H1 (cell line): ENCODE results near the gene HS2ST1. TPM values are rescaled to one million over a fixed set of nuclear protein-coding genes. Genes with fewer than 3 reads are reported as not detected.

Source experiments
- CTCF ChIA-PET: fragments of 300-600 bp; sonication (Branson Sonifier 250); formaldehyde crosslinking; loops from one replicate; lab custom pipeline; 2021; ENCODE audit not compliant: partially characterized antibody; lab: Charles Lee
- POLR2A ChIA-PET: fragments of 300-600 bp; sonication (Branson Sonifier 250); formaldehyde crosslinking; loops from one replicate; lab custom pipeline; 2021; ENCODE audit warnings: inconsistent platforms; ENCODE audit not compliant: partially characterized antibody; lab: Charles Lee
- DNase-seq, 2 experiments: peaks; one replicate each; pipeline versions ENCODE4 v3.0.0 to v3.0.0-alpha.2; 2010 to 2022; ENCODE audit warnings: low spot score in 2 of 2, low read depth in 1 of 2, mixed read lengths in 1 of 2
- FAIRE-seq: peaks from 2 replicates; lab custom pipeline; 2011; peaks lifted over from hg19 to GRCh38; lab: Jason Lieb, UNC
- H2AFZ ChIP-seq: 2 replicates; pipeline ENCODE4 v1.8.1; 2012; ENCODE audit warnings: low read length, inconsistent platforms
- H2AK5ac ChIP-seq: 2 replicates; pipeline ENCODE4 v1.6.1; 2013; ENCODE audit warnings: low read depth, low read length
- H2BK120ac ChIP-seq: replicated peaks from 2 replicates; pipeline ENCODE3; 2013; ENCODE audit warnings: low read depth, low read length, inconsistent platforms
- H2BK12ac ChIP-seq: 2 replicates; pipeline ENCODE4 v1.6.1; 2013; ENCODE audit warnings: low read depth, low read length
- H2BK15ac ChIP-seq: 2 replicates; pipeline ENCODE4 v1.6.1; 2013; ENCODE audit warnings: low read length
- H2BK20ac ChIP-seq: 2 replicates; pipeline ENCODE4 v1.6.1; 2013; ENCODE audit warnings: low read length
- H2BK5ac ChIP-seq: 2 replicates; pipeline ENCODE4 v1.6.1; 2013; ENCODE audit warnings: low read depth, low read length
- H3K14ac ChIP-seq: 2 replicates; pipeline ENCODE4 v1.6.1; 2013; ENCODE audit warnings: inconsistent platforms; ENCODE audit not compliant: insufficient read length
- H3K18ac ChIP-seq: 2 replicates; pipeline ENCODE4 v1.6.1; 2013; ENCODE audit warnings: low read length; ENCODE audit errors: extremely low read depth
- H3K23ac ChIP-seq: 2 replicates; pipeline ENCODE4 v1.6.1; 2013; ENCODE audit warnings: inconsistent platforms; ENCODE audit not compliant: insufficient read length
- H3K23me2 ChIP-seq: 2 replicates; pipeline ENCODE4 v1.6.1; 2013; ENCODE audit warnings: low read depth, low read length
- H3K27ac ChIP-seq: 2 replicates; pipeline ENCODE4 v1.6.1; 2011; ENCODE audit warnings: low read depth, low read length, inconsistent platforms
- H3K27me3 ChIP-seq, 4 experiments: replicated peaks in 1 of 4; 1 replicate in 1 of 4; 2 replicates in 3 of 4; pipeline versions ENCODE4 v1.6.1 to v1.8.1; 2011 to 2013; ENCODE audit warnings: low read length in 3 of 4, mild to moderate bottlenecking in 3 of 4, inconsistent platforms in 2 of 4, mixed read lengths in 2 of 4, moderate library complexity in 1 of 4; ENCODE audit not compliant: control insufficient read depth in 3 of 4, insufficient read depth in 3 of 4; ENCODE audit errors: extremely low read depth in 1 of 4
- H3K36me3 ChIP-seq, 4 experiments: 2 replicates each; pipeline versions ENCODE4 v1.6.1 to v1.8.1; 2011 to 2013; ENCODE audit warnings: mild to moderate bottlenecking in 4 of 4, low read length in 3 of 4, moderate library complexity in 2 of 4, control low read depth in 1 of 4, inconsistent platforms in 1 of 4; ENCODE audit not compliant: insufficient read depth in 4 of 4, control insufficient read depth in 2 of 4
- H3K4ac ChIP-seq: replicated peaks from 2 replicates; pipeline ENCODE3; 2013; ENCODE audit warnings: low read length, low read depth, mixed read lengths, inconsistent platforms; ENCODE audit not compliant: insufficient read length
- H3K4me1 ChIP-seq, 4 experiments: replicated peaks in 1 of 4; 1 replicate in 1 of 4; 2 replicates in 3 of 4; pipeline versions ENCODE4 v1.6.1 to v1.8.1; 2011 to 2013; ENCODE audit warnings: low read length in 3 of 4, inconsistent platforms in 2 of 4, mixed read lengths in 1 of 4; ENCODE audit not compliant: insufficient read depth in 4 of 4, control insufficient read depth in 3 of 4
- H3K4me2 ChIP-seq, 2 experiments: 2 replicates each; pipeline versions ENCODE4 v1.6.1 to v1.8.1; 2011 to 2013; ENCODE audit warnings: low read depth in 2 of 2, low read length in 2 of 2, control low read depth in 1 of 2, inconsistent platforms in 1 of 2, mild to moderate bottlenecking in 1 of 2; ENCODE audit not compliant: insufficient read depth in 1 of 2
- H3K4me3 ChIP-seq, 4 experiments: fragments of 200-600, 300-600 bp in 1 of 4; sonication (generic), shearing (Covaris generic), sonication (Bioruptor Twin) in 1 of 4; 2 replicates each; pipeline versions ENCODE4 v1.5.1 to v1.8.1; 2011 to 2016; ENCODE audit warnings: low read length in 4 of 4, low read depth in 3 of 4, control low read depth in 2 of 4, inconsistent platforms in 2 of 4, mild to moderate bottlenecking in 2 of 4, mixed read lengths in 1 of 4, moderate library complexity in 1 of 4; ENCODE audit not compliant: insufficient read depth in 2 of 4; ENCODE audit errors: extremely low read depth in 1 of 4
- H3K56ac ChIP-seq: replicated peaks from 2 replicates; pipeline ENCODE3; 2013; ENCODE audit warnings: low read depth, mild to moderate bottlenecking, mixed read lengths, low read length, inconsistent platforms; ENCODE audit not compliant: insufficient read length
- H3K79me1 ChIP-seq: 2 replicates; pipeline ENCODE4 v1.6.1; 2013; ENCODE audit warnings: low read depth, low read length, control low read depth
- H3K79me2 ChIP-seq, 2 experiments: 2 replicates each; pipeline versions ENCODE4 v1.6.1 to v1.8.1; 2012 to 2013; ENCODE audit warnings: low read length in 2 of 2, mild to moderate bottlenecking in 2 of 2, inconsistent platforms in 1 of 2; ENCODE audit not compliant: insufficient read depth in 2 of 2, control insufficient read depth in 1 of 2
- H3K9ac ChIP-seq, 4 experiments: replicated peaks in 1 of 4; 1 replicate in 1 of 4; 2 replicates in 3 of 4; pipeline versions ENCODE4 v1.6.1 to v1.8.1; 2011 to 2013; ENCODE audit warnings: low read depth in 3 of 4, low read length in 3 of 4, control low read depth in 2 of 4, mild to moderate bottlenecking in 2 of 4, moderate library complexity in 2 of 4, inconsistent platforms in 1 of 4; ENCODE audit errors: extremely low read depth in 1 of 4
- H3K9me3 ChIP-seq, 2 experiments: 2 replicates each; pipeline versions ENCODE4 v1.6.1 to v1.8.1; 2012 to 2013; ENCODE audit warnings: mild to moderate bottlenecking in 2 of 2, moderate library complexity in 2 of 2, control low read depth in 1 of 2, inconsistent platforms in 1 of 2, low read depth in 1 of 2, low read length in 1 of 2, mixed read lengths in 1 of 2; ENCODE audit not compliant: insufficient read depth in 2 of 2
- H4K20me1 ChIP-seq, 2 experiments: replicated peaks in 1 of 2; 2 replicates each; pipeline versions ENCODE3 to v1.8.1; 2011 to 2013; ENCODE audit warnings: inconsistent platforms in 2 of 2, low read length in 2 of 2, mild to moderate bottlenecking in 1 of 2; ENCODE audit not compliant: insufficient read depth in 2 of 2, control insufficient read depth in 1 of 2
- H4K5ac ChIP-seq: 2 replicates; pipeline ENCODE4 v1.6.1; 2013; ENCODE audit warnings: low read length, low read depth, mixed read lengths, inconsistent platforms; ENCODE audit not compliant: insufficient read length
- H4K8ac ChIP-seq: 2 replicates; pipeline ENCODE4 v1.8.0; 2013; ENCODE audit warnings: mild to moderate bottlenecking, moderate library complexity, low read length, inconsistent platforms; ENCODE audit not compliant: insufficient read depth; ENCODE audit errors: extremely low read depth
- H4K91ac ChIP-seq: replicated peaks from 2 replicates; pipeline ENCODE3; 2013; ENCODE audit warnings: low read length, mixed read lengths, inconsistent platforms; ENCODE audit not compliant: insufficient read length
- BRCA1 ChIP-seq: IDR thresholded peaks from 2 replicates; pipeline ENCODE4 v1.6.1; 2012; ENCODE audit warnings: low read depth, low read length, improper control_type of control experiment
- YY1 ChIP-seq: IDR thresholded peaks from 2 replicates; pipeline ENCODE4 v1.6.1; 2011; ENCODE audit warnings: low read depth, mild to moderate bottlenecking, low read length
- WGBS, 2 experiments: shearing (Covaris generic) in 1 of 2; methylation state at CpG; one replicate each; pipeline versions ENCODE4 v1.1.6 to v1.1.7; 2013 to 2015; ENCODE audit warnings: low lambda C conversion rate in 2 of 2, mixed read lengths in 2 of 2, inconsistent platforms in 1 of 2, low coverage in 1 of 2, missing lambda C conversion rate in 1 of 2; ENCODE audit not compliant: insufficient replicate concordance in 2 of 2, insufficient coverage in 1 of 2, insufficient read length in 1 of 2; ENCODE audit errors: extremely low coverage in 1 of 2, missing lambda C conversion rate in 1 of 2; 5-methylcytosine and 5-hydroxymethylcytosine counted together
- polyA plus RNA-seq, 7 experiments: library from polyadenylated mRNA; depleted of rRNA in 3 of 7; stranded (reverse) in 5 of 7; unstranded in 2 of 7; fragments of >200 nt in 5 of 7; fragments of 200-250 nt in 2 of 7; gene quantifications; 1 replicate in 5 of 7; 2 replicates in 1 of 7; 4 replicates in 1 of 7; pipeline versions ENCODE4 v1.2.1 to v1.2.3, GENCODE V29; 2011 to 2013; ENCODE audit warnings: missing spikeins in 2 of 7, mixed read lengths in 2 of 7
- total RNA-seq: library from RNA; stranded (reverse); fragmentation: NEBNext Ultra II Directional; extraction: Animal tissue kit (Norgen Biotek cat#: 25700); gene quantifications from 2 replicates; pipeline ENCODE4 v1.2.1, GENCODE V29; 2021

The HS2ST1 gene
- total and polyA plus RNA-seq, 2 of the 8 experiments (the other 6 are each of a cell fraction or from before 2014, with no cell fraction given), result 5.2 to 28.3 TPM

DNA sequence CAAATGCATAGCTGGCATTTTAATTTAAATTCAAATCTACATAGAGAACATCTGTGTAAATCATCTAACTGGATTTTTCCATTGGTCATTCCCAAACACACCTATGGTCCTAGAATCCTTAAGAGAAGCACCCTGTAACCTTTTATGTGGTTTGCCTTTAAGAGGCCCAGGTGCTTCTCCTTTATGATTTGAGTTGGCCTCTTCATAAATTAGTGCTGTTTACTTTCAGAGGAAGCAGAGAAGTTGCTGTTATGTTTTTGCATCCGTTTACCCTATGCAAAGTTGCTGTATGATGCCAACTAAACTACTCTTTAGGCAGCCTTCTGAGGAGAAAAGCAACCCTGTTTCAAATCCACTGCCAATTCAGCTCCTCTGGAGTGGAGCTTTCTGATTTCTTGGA is 193.8 kb downstream of the HS2ST1 start:
- H3K9me3 ChIP-seq, result no peaks in the 10 kb centered on the region
- H3K4me2 ChIP-seq, result no peak overlapping the region
- H2AFZ ChIP-seq, result no peak overlapping the region
- no peak overlapping the region for H3K4me3 ChIP-seq
- no peak overlapping the region for H3K4ac ChIP-seq
- H2BK20ac ChIP-seq, result no peak overlapping the region
- H3K56ac ChIP-seq, result no peak overlapping the region
- CTCF ChIA-PET, result interaction anchor here (1.0 to 1.3 kb wide), 4 partner anchors 8 to 25 kb away, joined by 3 to 6 read pairs (median 4); no protein-coding TSS in a partner anchor
- H3K79me2 ChIP-seq, result no peaks in the 10 kb centered on the region
- H3K4me1 ChIP-seq, result peaks cover 0 to 4% (median 2%) of the 10 kb centered on the region in 4 experiments; a peak in 2 of 7 replicates
- no peak overlapping the region for H2AK5ac ChIP-seq
- no peak overlapping the region for H2BK5ac ChIP-seq
- H3K9ac ChIP-seq, result no peak overlapping the region
- H3K18ac ChIP-seq, result no peak overlapping the region
- TF ChIP-seq BRCA1, result no peak
- no peak for TF ChIP-seq YY1
- TF ChIP-seq, all 59 proteins: peak for 0
- Histone ChIP-seq H3K79me1 (no peaks in the 10 kb centered on the region), H3K23me2 (no peaks in the 10 kb centered on the region), H4K91ac (no peak overlapping the region), H4K5ac (no peak overlapping the region), H3K27me3 (no peaks in the 10 kb centered on the region), H3K23ac (no peak overlapping the region), H2BK15ac (no peak overlapping the region), H2BK120ac (no peak overlapping the region), H4K20me1 (no peaks in the 10 kb centered on the region), H3K27ac (no peak overlapping the region), H4K8ac (no peak overlapping the region), H3K36me3 (peaks cover 0 to 3% (median 0%) of the 10 kb centered on the region in 4 experiments; a peak in 1 of 8 replicates), H2BK12ac (no peak overlapping the region), H3K14ac (no peak overlapping the region)
- 47% methylated on average over 1 of the region's 1 CpG; no CpG with 5 or more reads in 1 of the 2 experiments for WGBS, 2 experiments
- POLR2A ChIA-PET, result interaction anchor here (0.6 kb wide), 1 partner anchor 1607 kb away, joined by 3 read pairs; no protein-coding TSS in a partner anchor
- FAIRE-seq (no peak), DNase-seq (no peak)
